Subcutaneous abdominal adipose tissue (tissue), 5 donors: ENCODE data around the gene FHOD1.
A peak's percentile ranks its signal among the peaks of the same experiment; 100 is the strongest.

Experiments
- H3K27ac ChIP-seq: one replicate; pipeline ENCODE4 v1.7.0; 2013; ENCODE audit warnings: low read depth, mild to moderate bottlenecking, inconsistent platforms, low read length, moderate library complexity
- H3K27me3 ChIP-seq, 5 donors: one replicate each; pipeline ENCODE4 v1.7.0; 2013; ENCODE audit warnings: low read length in 5 of 5, inconsistent platforms in 1 of 5; ENCODE audit not compliant: control insufficient read depth in 5 of 5, insufficient read depth in 4 of 5
- H3K36me3 ChIP-seq, 5 donors: one replicate each; pipeline ENCODE4 v1.7.0; 2013; ENCODE audit warnings: low read length in 5 of 5; ENCODE audit not compliant: control insufficient read depth in 5 of 5, insufficient read depth in 5 of 5
- H3K4me1 ChIP-seq, 5 donors: one replicate each; pipeline ENCODE4 v1.7.0; 2013; ENCODE audit warnings: low read length in 5 of 5, mild to moderate bottlenecking in 3 of 5, moderate library complexity in 1 of 5; ENCODE audit not compliant: control insufficient read depth in 5 of 5, insufficient read depth in 5 of 5
- H3K4me3 ChIP-seq, 5 donors: one replicate each; pipeline ENCODE4 v1.7.0; 2013; ENCODE audit warnings: low read length in 5 of 5, low read depth in 1 of 5
- H3K9ac ChIP-seq, 5 donors: one replicate each; pipeline ENCODE4 v1.7.0; 2013; ENCODE audit warnings: low read length in 5 of 5, mild to moderate bottlenecking in 4 of 5, moderate library complexity in 3 of 5
- H3K9me3 ChIP-seq, 5 donors: one replicate each; pipeline ENCODE4 v1.7.0; 2013; ENCODE audit warnings: low read length in 5 of 5; ENCODE audit not compliant: control insufficient read depth in 5 of 5
- donor health status: healthy.
- donor health status: healthy.
- donor health status: healthy.
- donor health status: healthy.
- donor health status: healthy.

The FHOD1 gene

GRCh38 chr16:67201411-67202345, 45.6 kb downstream of the FHOD1 start:
- Histone ChIP-seq H3K27ac (no peak overlapping the region), H3K9me3 (no peaks in the 10 kb centered on the region), H3K9ac (no peak overlapping the region), H3K36me3 (peaks cover 0 to 71% (median 54%) of the 10 kb centered on the region in 5 donors), H3K27me3 (no peaks in the 10 kb centered on the region), H3K4me3 (no peak overlapping the region), H3K4me1 (peaks cover 1 to 27% (median 25%) of the 10 kb centered on the region in 5 donors)

GRCh38 chr16:67200491-67200890, 46.8 kb downstream of the FHOD1 start:
- H3K9ac ChIP-seq, result no peak overlapping the region
- peaks cover 1 to 27% (median 25%) of the 10 kb centered on the region in 5 donors for H3K4me1 ChIP-seq

GRCh38 chr16:67199808-67200198, 47.5 kb downstream of the FHOD1 start:
- Histone ChIP-seq H3K27ac (no peak overlapping the region), H3K27me3 (no peaks in the 10 kb centered on the region), H3K36me3 (peaks cover 0 to 79% (median 70%) of the 10 kb centered on the region in 5 donors), H3K4me3 (no peak overlapping the region), H3K4me1 (peaks cover 1 to 27% (median 25%) of the 10 kb centered on the region in 5 donors), H3K9ac (no peak overlapping the region), H3K9me3 (no peaks in the 10 kb centered on the region)

More at GRCh38 chr16:67200491-67200890, 46.8 kb downstream of the FHOD1 start:
- Histone ChIP-seq H3K27me3 (no peaks in the 10 kb centered on the region), H3K4me3 (no peak overlapping the region), H3K9me3 (no peaks in the 10 kb centered on the region), H3K36me3 (peaks cover 0 to 72% (median 63%) of the 10 kb centered on the region in 5 donors), H3K27ac (no peak overlapping the region)

DNA sequence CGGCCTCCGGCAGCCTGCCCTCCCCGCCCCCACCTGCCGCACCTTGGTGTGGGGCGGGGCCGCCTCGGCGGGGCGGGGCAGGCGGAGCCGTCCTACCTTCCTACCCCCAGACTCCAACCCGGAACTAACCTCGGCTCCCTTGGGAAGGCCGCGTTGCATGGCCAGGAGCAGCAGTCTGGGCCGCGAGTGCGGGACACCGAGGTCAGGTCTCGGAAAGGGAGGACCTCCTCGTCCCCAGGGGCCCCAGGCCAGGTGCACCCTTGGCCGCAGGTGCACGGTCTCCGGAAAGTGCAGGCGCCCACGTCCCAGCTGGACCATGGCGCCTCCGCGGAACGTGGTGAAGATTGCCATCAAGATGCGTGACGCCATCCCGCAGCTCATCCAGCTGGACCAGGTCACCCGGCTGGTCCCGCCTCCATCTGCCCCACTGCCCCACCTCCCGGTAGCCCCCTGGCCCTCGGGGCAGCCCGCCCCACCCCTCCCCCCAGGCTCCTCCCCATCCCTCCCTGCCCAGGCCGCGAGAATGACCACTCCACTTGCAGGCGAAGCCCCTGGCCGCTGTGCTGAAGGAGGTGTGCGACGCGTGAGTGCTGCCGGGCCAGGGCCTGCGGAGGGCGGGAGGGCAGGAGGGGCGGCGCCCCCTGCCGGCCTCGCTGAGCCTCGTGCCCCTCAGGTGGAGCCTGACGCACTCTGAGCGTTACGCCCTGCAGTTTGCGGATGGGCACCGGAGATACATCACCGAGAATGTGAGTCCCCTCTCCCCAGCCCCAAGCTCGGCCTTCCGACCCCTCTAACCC, 48.1 kb downstream of the FHOD1 start, which contains the start of gene ELMO3:
TSS of gene ELMO3 (plus strand) at position 121 of the 797 bp plus-strand sequence. CDS start at position 317, 196 bp downstream.
- Histone ChIP-seq H3K36me3 (peaks cover 0 to 82% (median 74%) of the 10 kb centered on the region in 5 donors), H3K27ac (no peak within 1 kb of the TSS)

DNA sequence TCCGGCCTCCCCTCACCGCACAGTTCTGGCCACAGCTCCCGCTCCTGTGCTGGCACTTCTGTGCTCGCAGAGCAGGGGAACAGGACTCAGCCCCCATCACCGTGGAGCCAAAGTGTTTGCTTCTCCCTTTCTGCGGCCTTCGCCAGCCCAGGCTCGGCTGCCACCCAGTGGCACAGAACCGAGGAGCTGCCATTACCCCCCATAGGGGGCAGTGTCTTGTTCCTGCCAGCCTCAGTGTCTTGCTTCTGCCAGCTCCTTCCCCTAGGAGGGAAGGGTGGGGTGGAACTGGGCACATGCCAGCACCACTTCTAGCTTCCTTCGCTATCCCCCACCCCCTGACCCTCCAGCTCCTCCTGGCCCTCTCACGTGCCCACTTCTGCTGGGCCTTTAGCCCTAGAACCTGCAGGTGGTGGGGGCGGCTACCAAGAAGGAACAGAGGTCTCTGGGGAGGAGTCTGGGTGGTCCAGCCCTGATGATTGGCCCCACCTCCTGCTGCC, 49.0 kb downstream of the FHOD1 start:
- Histone ChIP-seq H3K9ac (no peak overlapping the region), H3K9me3 (no peaks in the 10 kb centered on the region), H3K4me3 (no peak overlapping the region), H3K4me1 (peaks cover 7 to 37% (median 35%) of the 10 kb centered on the region in 5 donors), H3K27ac (no peak overlapping the region), H3K36me3 (peaks cover 0 to 82% (median 72%) of the 10 kb centered on the region in 5 donors), H3K27me3 (no peaks in the 10 kb centered on the region)

More for the DNA sequence above, 48.1 kb downstream of the FHOD1 start, which contains the start of gene ELMO3:
- H3K4me3 ChIP-seq, result peak within 1 kb of the TSS in 1 of 5 donors; percentile 24
- H3K27me3 ChIP-seq, result no peaks in the 10 kb centered on the region
- H3K9me3 ChIP-seq, result no peaks in the 10 kb centered on the region
- H3K9ac ChIP-seq, result no peak within 1 kb of the TSS
- H3K4me1 ChIP-seq, result peaks cover 1 to 28% (median 26%) of the 10 kb centered on the region in 5 donors

- no peak overlapping the region for H3K27ac ChIP-seq
- no peak overlapping the region for H3K9ac ChIP-seq
- peaks cover 0 to 76% (median 66%) of the 10 kb centered on the region in 5 donors for H3K36me3 ChIP-seq
- peaks cover 11 to 43% (median 41%) of the 10 kb centered on the region in 5 donors for H3K4me1 ChIP-seq
- H3K4me3 ChIP-seq, result no peak overlapping the region
- no peaks in the 10 kb centered on the region for H3K27me3 ChIP-seq
- no peaks in the 10 kb centered on the region for H3K9me3 ChIP-seq
These were observed 49.6 kb downstream of the FHOD1 start for GRCh38 chr16:67197704-67198103.

GRCh38 chr16:67196881-67197280, 50.4 kb downstream of the FHOD1 start:
- peaks cover 0 to 68% (median 59%) of the 10 kb centered on the region in 5 donors for H3K36me3 ChIP-seq

DNA sequence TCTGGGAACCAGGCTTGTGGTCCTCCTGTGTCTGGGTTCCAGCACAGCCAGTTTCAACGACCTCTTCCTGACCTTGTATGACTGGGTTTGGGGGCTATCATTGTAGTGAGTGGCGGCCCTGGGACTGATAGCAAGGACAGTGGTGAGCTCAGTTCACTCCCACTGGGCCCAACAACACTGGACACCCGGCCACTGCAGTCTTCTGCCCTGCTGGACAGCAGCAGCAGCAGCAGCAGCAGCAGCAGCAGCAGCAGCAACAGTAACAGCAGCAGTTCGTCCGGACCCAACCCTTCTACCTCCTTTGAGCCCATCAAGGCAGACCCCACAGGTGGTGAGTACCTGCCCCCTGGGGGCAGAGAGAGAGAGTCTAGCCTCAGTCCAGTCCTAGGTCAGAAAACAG, 51.6 kb downstream of the FHOD1 start:
- no peak overlapping the region for H3K4me3 ChIP-seq
- H3K9me3 ChIP-seq, result no peaks in the 10 kb centered on the region
- no peaks in the 10 kb centered on the region for H3K27me3 ChIP-seq
- no peak overlapping the region for H3K27ac ChIP-seq
- H3K4me1 ChIP-seq, result peaks cover 18 to 60% (median 52%) of the 10 kb centered on the region in 5 donors
- no peak overlapping the region for H3K9ac ChIP-seq
- peaks cover 0 to 59% (median 52%) of the 10 kb centered on the region in 5 donors for H3K36me3 ChIP-seq

More at GRCh38 chr16:67196881-67197280, 50.4 kb downstream of the FHOD1 start:
- no peak overlapping the region for H3K9ac ChIP-seq
- no peaks in the 10 kb centered on the region for H3K9me3 ChIP-seq
- H3K4me3 ChIP-seq, result no peak overlapping the region
- no peak overlapping the region for H3K27ac ChIP-seq
- no peaks in the 10 kb centered on the region for H3K27me3 ChIP-seq
- H3K4me1 ChIP-seq, result peaks cover 15 to 48% (median 46%) of the 10 kb centered on the region in 5 donors

DNA sequence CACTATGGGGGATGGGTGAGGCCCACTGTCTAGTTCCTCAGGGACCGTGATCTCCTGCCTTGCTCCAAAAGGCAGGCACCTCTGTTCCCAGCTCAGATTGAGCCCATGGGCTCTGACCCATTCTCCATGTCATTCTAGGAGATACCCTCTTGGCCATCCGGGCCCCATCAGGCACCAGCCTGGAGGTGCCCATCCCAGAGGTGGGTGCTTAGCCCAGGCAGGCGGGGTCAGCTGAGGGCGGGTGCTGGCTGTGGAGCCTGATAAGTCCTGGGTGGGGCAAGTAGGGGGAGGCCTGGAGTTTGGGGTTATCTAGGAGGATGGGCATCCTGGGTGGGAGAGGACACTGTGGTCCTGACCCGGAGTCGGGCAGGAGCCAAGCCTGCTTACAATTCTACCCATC, 53.0 kb downstream of the FHOD1 start:
- Histone ChIP-seq H3K4me3 (no peak overlapping the region), H3K36me3 (peaks cover 0 to 51% (median 47%) of the 10 kb centered on the region in 5 donors), H3K4me1 (peaks cover 19 to 69% (median 48%) of the 10 kb centered on the region in 5 donors), H3K9me3 (no peaks in the 10 kb centered on the region), H3K9ac (peak overlapping the region in 3 of 5 donors; percentile 29 to 100 (median 100)), H3K27me3 (no peaks in the 10 kb centered on the region), H3K27ac (no peak overlapping the region)
